ENCODE results near the gene ZNF385A. TPM values are rescaled to one million over a fixed set of nuclear protein-coding genes. Genes with fewer than 3 reads are reported as not detected.

The ZNF385A gene
- total and polyA plus RNA-seq, 9 of the 15 experiments (the other 6 are each of a cell fraction or from before 2014, with no cell fraction given): 1.0 to 111 (median 7.7) TPM

- Histone ChIP-seq H3K9ac (ENCODE audit: insufficient read depth in 1 of 2, low read depth in 2 of 2, low read length in 2 of 2) (peak overlapping the region in 1 of 2 experiments; percentile 82; a peak in 2 of 4 replicates), H3K27me3 (ENCODE audit: control insufficient read depth in 2 of 2, insufficient read depth in 2 of 2, low read length in 2 of 2) (no peaks in the 10 kb centered on the region), H3K79me2 (ENCODE audit: control insufficient read depth, insufficient read depth, low read length) (peaks cover 65% of the 10 kb centered on the region), H3K36me3 (ENCODE audit: control insufficient read depth, insufficient read depth, low read length) (peaks cover 80% of the 10 kb centered on the region), H3K27ac (ENCODE audit: extremely low read depth, low read depth, low read length) (no peak overlapping the region), H3K9me1 (ENCODE audit: control insufficient read depth, insufficient read depth, low read length) (peaks cover 20% of the 10 kb centered on the region), H3K4me2 (ENCODE audit: insufficient read depth, low read length) (no peak overlapping the region), H4K20me1 (replicated peaks; ENCODE audit: control insufficient read depth, insufficient read depth, low read length) (peaks cover 40% of the 10 kb centered on the region), H2AFZ (ENCODE audit: low read depth, low read length) (no peak overlapping the region), H3K4me3 (no peak overlapping the region), H3K9me3 (replicated peaks; ENCODE audit: control insufficient read depth, insufficient read depth, low read depth, low read length) (no peaks in the 10 kb centered on the region), H3K4me1 (replicated peaks in 1 of 2; ENCODE audit: control insufficient read depth in 2 of 2, insufficient read depth in 2 of 2, low read length in 2 of 2) (peaks cover 32% of the 10 kb centered on the region in 2 experiments)
- POLR2A ChIA-PET: interaction anchor here (0.6 to 2.2 kb wide), 4 partner anchors 8 to 20 kb away, joined by 3 to 10 read pairs (median 6); no protein-coding TSS in a partner anchor
- CTCF ChIA-PET (ENCODE audit: low intra/inter-chr PET ratio): no interaction called here
- 72% methylated on average over 4 of the region's 4 CpGs for WGBS (ENCODE audit: insufficient coverage, low coverage, missing lambda C conversion rate)
- FAIRE-seq (no peak), ATAC-seq (no peak), DNase-seq (ENCODE audit: extremely low read depth in 1 of 4, low spot score in 3 of 4) (no peak)
- in situ Hi-C loops (cut with MboI): no loop called here
- intact Hi-C loops (cut with micrococcal nuclease): no loop called here
- TF ChIP-seq RBFOX2 (IDR thresholded peaks at IDR 0.05; ENCODE audit: low read depth, low read length): no peak; the same call in 1 of the 2 replicates
- no peak for TF ChIP-seq ARID4B (CRISPR knock-in tag; IDR thresholded peaks at IDR 0.05)
- TF ChIP-seq ETS1 (conservative IDR thresholded peaks at IDR 0.05; ENCODE audit: control insufficient read depth, low read depth, low read length): no peak
- TF ChIP-seq ELF2 (CRISPR knock-in tag; IDR thresholded peaks at IDR 0.05): no peak
- TF ChIP-seq NFATC3 (IDR thresholded peaks at IDR 0.05): no peak
- no peak for TF ChIP-seq PATZ1 (CRISPR knock-in tag; IDR thresholded peaks at IDR 0.05; ENCODE audit: borderline replicate concordance)
- no peak for TF ChIP-seq ZNF699 (CRISPR knock-in tag; IDR thresholded peaks at IDR 0.05; ENCODE audit: insufficient replicate concordance)
- no peak for TF ChIP-seq HMGXB4 (CRISPR knock-in tag; IDR thresholded peaks at IDR 0.05)
- TF ChIP-seq CBX8 (IDR thresholded peaks at IDR 0.05; ENCODE audit: borderline replicate concordance, extremely low read depth, low read depth, low read length, poor library complexity, severe bottlenecking): no peak
- no peak for TF ChIP-seq NR1H2 (CRISPR knock-in tag; IDR thresholded peaks at IDR 0.05)
- BruUV-seq (replicated peaks): no TSS peak
Observed at GRCh38 chr12:54412348-54412747, 27.8 kb upstream of the ZNF385A start.
